WTC11 (cell line): ENCODE data around the gene SPEM3. TPM values are rescaled to one million over a fixed set of nuclear protein-coding genes. Genes with fewer than 3 reads are reported as not detected.

Source experiments
- ATAC-seq: fragments of 200-7000 bp; cut with Tn5 transposase; 2 replicates; pipeline ENCODE4 v1.10.0; 2021; ENCODE audit warnings: mild to moderate bottlenecking, moderate library complexity
- CTCF ChIA-PET: fragments of 300-600 bp; sonication (Branson Sonifier 250); formaldehyde crosslinking; loops from one replicate; lab custom pipeline; 2021; ENCODE audit warnings: antibody characterized with exemption; lab: Charles Lee
- POLR2A ChIA-PET: fragments of 350-600 bp; sonication (Branson Sonifier 250); formaldehyde crosslinking; loops from one replicate; lab custom pipeline; 2021; ENCODE audit warnings: antibody characterized with exemption; lab: Charles Lee
- DNase-seq: peaks from one replicate; pipeline ENCODE4 v3.0.0; 2021; ENCODE audit warnings: low spot score
- H3K27ac Mint-ChIP-seq: 2 replicates; pipeline ENCODE4 v1.8.0; 2021; ENCODE audit warnings: mixed read lengths
- H3K27me3 Mint-ChIP-seq: 2 replicates; pipeline ENCODE4 v1.8.0; 2021; ENCODE audit warnings: low read depth, mild to moderate bottlenecking, moderate library complexity, mixed read lengths
- H3K36me3 Mint-ChIP-seq: 2 replicates; pipeline ENCODE4 v1.8.0; 2021; ENCODE audit warnings: mixed read lengths
- H3K4me1 Mint-ChIP-seq: 2 replicates; pipeline ENCODE4 v1.8.0; 2022; ENCODE audit warnings: mixed read lengths
- H3K4me3 Mint-ChIP-seq: 2 replicates; pipeline ENCODE4 v1.8.0; 2021; ENCODE audit warnings: mild to moderate bottlenecking, moderate library complexity, mixed read lengths
- H3K9me3 Mint-ChIP-seq: 2 replicates; pipeline ENCODE4 v1.8.0; 2021; ENCODE audit warnings: mixed read lengths
- ATF1 ChIP-seq: sonication (generic); formaldehyde crosslinking; IDR thresholded peaks from 2 replicates; pipeline ENCODE4 v1.8.1; 2023; ENCODE audit warnings: mild to moderate bottlenecking, moderate library complexity, missing genetic modification reagents
- KAT7 ChIP-seq: sonication (generic); formaldehyde crosslinking; IDR thresholded peaks from 2 replicates; pipeline ENCODE4 v1.8.1; 2023; ENCODE audit warnings: missing genetic modification reagents, mild to moderate bottlenecking, borderline replicate concordance
- MYBL2 ChIP-seq: sonication (generic); formaldehyde crosslinking; IDR thresholded peaks from 2 replicates; pipeline ENCODE4 v1.8.1; 2023; ENCODE audit warnings: mild to moderate bottlenecking, moderate library complexity, missing genetic modification reagents
- NFATC4 ChIP-seq: fragments of 250-450 bp; sonication (Bioruptor Pico); IDR thresholded peaks from 2 replicates; pipeline ENCODE4 v1.9.0; 2021; ENCODE audit warnings: mild to moderate bottlenecking
- ZNF138 ChIP-seq: sonication (generic); formaldehyde crosslinking; conservative IDR thresholded peaks from 2 replicates; pipeline ENCODE4 v1.8.1; 2022; ENCODE audit warnings: mild to moderate bottlenecking, moderate library complexity, missing genetic modification reagents
- ZNF232 ChIP-seq: sonication (generic); formaldehyde crosslinking; IDR thresholded peaks from 2 replicates; pipeline ENCODE4 v1.8.0; 2022; ENCODE audit warnings: mild to moderate bottlenecking, missing genetic modification reagents
- ZNF317 ChIP-seq: sonication (generic); formaldehyde crosslinking; IDR thresholded peaks from 2 replicates; pipeline ENCODE4 v1.8.1; 2023; ENCODE audit warnings: low read depth, mild to moderate bottlenecking, moderate library complexity, missing genetic modification reagents, borderline replicate concordance
- total RNA-seq: library from RNA; stranded (reverse); gene quantifications from 3 replicates; pipeline ENCODE4 v1.2.3, GENCODE V29; 2021
- TF ChIP-seq, protein P1 (sequence below): sonication (generic); formaldehyde crosslinking; IDR thresholded peaks from 2 replicates; pipeline ENCODE4 v1.8.1; 2022; ENCODE audit warnings: missing genetic modification reagents, borderline replicate concordance
- TF ChIP-seq, protein P2 (sequence below): sonication (generic); formaldehyde crosslinking; conservative IDR thresholded peaks from 2 replicates; pipeline ENCODE4 v1.8.1; 2022; ENCODE audit warnings: mild to moderate bottlenecking, missing genetic modification reagents
- TF ChIP-seq, protein P3 (sequence below): sonication (generic); formaldehyde crosslinking; IDR thresholded peaks from 2 replicates; pipeline ENCODE4 v1.8.1; 2023; ENCODE audit warnings: mild to moderate bottlenecking, missing genetic modification reagents, borderline replicate concordance
- TF ChIP-seq, protein P4 (sequence below): fragments of 250-450 bp; sonication (Bioruptor Pico); IDR thresholded peaks from 2 replicates; pipeline ENCODE4 v1.9.0; 2021; ENCODE audit warnings: mild to moderate bottlenecking
- TF ChIP-seq, protein P5 (sequence below): fragments of 250-450 bp; sonication (Bioruptor Pico); conservative IDR thresholded peaks from 2 replicates; pipeline ENCODE4 v1.9.0; 2021; ENCODE audit warnings: mild to moderate bottlenecking
- TF ChIP-seq, protein P6 (sequence below): sonication (generic); formaldehyde crosslinking; IDR thresholded peaks from 2 replicates; pipeline ENCODE4 v1.8.1; 2023; ENCODE audit warnings: mild to moderate bottlenecking, missing genetic modification reagents, moderate library complexity
- TF ChIP-seq, protein P7 (sequence below): sonication (generic); formaldehyde crosslinking; IDR thresholded peaks from 2 replicates; pipeline ENCODE4 v1.8.0; 2022; ENCODE audit warnings: mild to moderate bottlenecking, missing genetic modification reagents
- TF ChIP-seq, protein P8 (sequence below): fragments of 250-450 bp; sonication (Bioruptor Pico); IDR thresholded peaks from 2 replicates; pipeline ENCODE4 v1.9.0; 2021; ENCODE audit warnings: moderate library complexity, mild to moderate bottlenecking, inconsistent platforms, borderline replicate concordance
- TF ChIP-seq, protein P9 (sequence below): fragments of 250-450 bp; sonication (Bioruptor Pico); IDR thresholded peaks from 2 replicates; pipeline ENCODE4 v1.9.0; 2021; ENCODE audit warnings: mild to moderate bottlenecking
- TF ChIP-seq, protein P10 (sequence below): fragments of 200-600 bp; IDR thresholded peaks from 2 replicates; pipeline ENCODE4 v1.8.0; 2022; ENCODE audit warnings: antibody characterized with exemption

The SPEM3 gene
- total RNA-seq, 1 experiment from 2014 or later = not detected

DNA sequence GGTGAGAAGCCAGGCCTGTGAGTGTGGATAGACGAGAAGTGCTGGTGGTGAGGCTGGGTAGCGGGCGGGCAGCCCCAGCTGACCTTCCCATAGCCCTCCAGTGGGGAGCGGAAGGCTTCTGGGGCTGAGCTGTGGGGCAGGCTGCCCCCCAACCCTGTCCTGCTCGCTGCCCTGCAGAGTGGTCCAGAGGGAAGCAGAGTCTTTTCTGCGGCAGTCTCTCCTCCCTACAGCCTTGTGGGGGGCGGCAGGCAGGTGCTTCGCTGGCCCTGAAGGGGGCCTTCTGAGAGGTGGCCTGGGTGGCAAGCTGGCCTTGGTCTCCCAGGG lies 17.3 kb upstream of the SPEM3 start (continued):
- TF ChIP-seq, protein P1, sequence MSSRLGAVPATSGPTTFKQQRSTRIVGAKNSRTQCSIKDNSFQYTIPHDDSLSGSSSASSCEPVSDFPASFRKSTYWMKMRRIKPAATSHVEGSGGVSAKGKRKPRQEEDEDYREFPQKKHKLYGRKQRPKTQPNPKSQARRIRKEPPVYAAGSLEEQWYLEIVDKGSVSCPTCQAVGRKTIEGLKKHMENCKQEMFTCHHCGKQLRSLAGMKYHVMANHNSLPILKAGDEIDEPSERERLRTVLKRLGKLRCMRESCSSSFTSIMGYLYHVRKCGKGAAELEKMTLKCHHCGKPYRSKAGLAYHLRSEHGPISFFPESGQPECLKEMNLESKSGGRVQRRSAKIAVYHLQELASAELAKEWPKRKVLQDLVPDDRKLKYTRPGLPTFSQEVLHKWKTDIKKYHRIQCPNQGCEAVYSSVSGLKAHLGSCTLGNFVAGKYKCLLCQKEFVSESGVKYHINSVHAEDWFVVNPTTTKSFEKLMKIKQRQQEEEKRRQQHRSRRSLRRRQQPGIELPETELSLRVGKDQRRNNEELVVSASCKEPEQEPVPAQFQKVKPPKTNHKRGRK (CRISPR knock-in tag) = no peak
- no peak for TF ChIP-seq ATF1 (CRISPR knock-in tag)

DNA sequence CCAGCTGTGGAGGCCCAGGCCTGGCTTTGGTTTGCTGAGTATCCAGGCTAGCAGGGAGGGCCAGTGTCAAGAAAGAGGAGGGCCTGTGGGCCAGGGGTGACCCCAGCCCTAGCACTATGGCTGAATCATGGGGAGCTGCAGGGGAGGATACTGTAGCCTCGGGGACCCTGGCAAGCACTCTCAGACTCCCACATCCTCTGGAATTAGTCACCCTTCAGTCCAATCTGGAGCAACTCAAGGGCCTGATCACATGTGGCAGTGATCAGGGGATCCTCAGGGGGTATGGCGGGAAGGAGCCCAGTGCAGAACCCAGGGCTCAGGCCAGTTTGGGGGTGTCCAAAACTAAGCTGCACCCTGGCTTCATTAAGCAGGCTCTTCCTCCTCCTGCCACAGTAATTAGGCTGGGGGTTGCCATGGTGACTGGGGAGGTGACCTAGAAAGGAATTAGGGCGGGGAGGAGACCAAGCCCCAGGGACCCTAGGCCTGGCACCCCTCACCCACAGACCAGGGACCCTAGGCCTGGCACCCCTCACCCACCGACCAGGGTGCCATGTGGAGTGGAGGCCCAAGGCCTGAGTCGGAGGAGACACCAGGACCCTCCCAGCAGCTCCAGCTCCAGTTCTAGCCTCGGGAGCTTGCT lies 15.2 kb upstream of the SPEM3 start:
- ATAC-seq (no peak), DNase-seq (no peak)
- H3K4me1 Mint-ChIP-seq = peaks cover 17% of the 10 kb centered on the region
- no peaks in the 10 kb centered on the region for H3K9me3 Mint-ChIP-seq
- H3K4me3 Mint-ChIP-seq = no peak overlapping the region
- H3K27me3 Mint-ChIP-seq = no peaks in the 10 kb centered on the region
- H3K36me3 Mint-ChIP-seq = peaks cover 33% of the 10 kb centered on the region
- ChIA-PET CTCF (interaction anchor here (1.1 to 1.6 kb wide), 3 partner anchors 20 to 147 kb away, joined by 3 to 6 read pairs (median 3); partner anchors contain the start of gene PLSCR3), POLR2A (interaction anchor here (0.8 to 1.2 kb wide), 2 partner anchors 10 kb away, joined by 3 to 4 read pairs; partner anchors contain the start of gene TMEM256)
- no peak overlapping the region for H3K27ac Mint-ChIP-seq
- TF ChIP-seq, protein P2, sequence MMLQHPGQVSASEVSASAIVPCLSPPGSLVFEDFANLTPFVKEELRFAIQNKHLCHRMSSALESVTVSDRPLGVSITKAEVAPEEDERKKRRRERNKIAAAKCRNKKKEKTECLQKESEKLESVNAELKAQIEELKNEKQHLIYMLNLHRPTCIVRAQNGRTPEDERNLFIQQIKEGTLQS (CRISPR knock-in tag) = no peak
- TF ChIP-seq, protein P3, sequence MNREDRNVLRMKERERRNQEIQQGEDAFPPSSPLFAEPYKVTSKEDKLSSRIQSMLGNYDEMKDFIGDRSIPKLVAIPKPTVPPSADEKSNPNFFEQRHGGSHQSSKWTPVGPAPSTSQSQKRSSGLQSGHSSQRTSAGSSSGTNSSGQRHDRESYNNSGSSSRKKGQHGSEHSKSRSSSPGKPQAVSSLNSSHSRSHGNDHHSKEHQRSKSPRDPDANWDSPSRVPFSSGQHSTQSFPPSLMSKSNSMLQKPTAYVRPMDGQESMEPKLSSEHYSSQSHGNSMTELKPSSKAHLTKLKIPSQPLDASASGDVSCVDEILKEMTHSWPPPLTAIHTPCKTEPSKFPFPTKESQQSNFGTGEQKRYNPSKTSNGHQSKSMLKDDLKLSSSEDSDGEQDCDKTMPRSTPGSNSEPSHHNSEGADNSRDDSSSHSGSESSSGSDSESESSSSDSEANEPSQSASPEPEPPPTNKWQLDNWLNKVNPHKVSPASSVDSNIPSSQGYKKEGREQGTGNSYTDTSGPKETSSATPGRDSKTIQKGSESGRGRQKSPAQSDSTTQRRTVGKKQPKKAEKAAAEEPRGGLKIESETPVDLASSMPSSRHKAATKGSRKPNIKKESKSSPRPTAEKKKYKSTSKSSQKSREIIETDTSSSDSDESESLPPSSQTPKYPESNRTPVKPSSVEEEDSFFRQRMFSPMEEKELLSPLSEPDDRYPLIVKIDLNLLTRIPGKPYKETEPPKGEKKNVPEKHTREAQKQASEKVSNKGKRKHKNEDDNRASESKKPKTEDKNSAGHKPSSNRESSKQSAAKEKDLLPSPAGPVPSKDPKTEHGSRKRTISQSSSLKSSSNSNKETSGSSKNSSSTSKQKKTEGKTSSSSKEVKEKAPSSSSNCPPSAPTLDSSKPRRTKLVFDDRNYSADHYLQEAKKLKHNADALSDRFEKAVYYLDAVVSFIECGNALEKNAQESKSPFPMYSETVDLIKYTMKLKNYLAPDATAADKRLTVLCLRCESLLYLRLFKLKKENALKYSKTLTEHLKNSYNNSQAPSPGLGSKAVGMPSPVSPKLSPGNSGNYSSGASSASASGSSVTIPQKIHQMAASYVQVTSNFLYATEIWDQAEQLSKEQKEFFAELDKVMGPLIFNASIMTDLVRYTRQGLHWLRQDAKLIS (CRISPR knock-in tag) = no peak
- TF ChIP-seq MYBL2 (CRISPR knock-in tag) (no peak), ZNF138 (CRISPR knock-in tag) (no peak), ZNF232 (CRISPR knock-in tag) (no peak), NFATC4 (CRISPR knock-in tag) (no peak), KAT7 (CRISPR knock-in tag) (no peak), ZNF317 (CRISPR knock-in tag) (no peak)
- TF ChIP-seq, protein P4, sequence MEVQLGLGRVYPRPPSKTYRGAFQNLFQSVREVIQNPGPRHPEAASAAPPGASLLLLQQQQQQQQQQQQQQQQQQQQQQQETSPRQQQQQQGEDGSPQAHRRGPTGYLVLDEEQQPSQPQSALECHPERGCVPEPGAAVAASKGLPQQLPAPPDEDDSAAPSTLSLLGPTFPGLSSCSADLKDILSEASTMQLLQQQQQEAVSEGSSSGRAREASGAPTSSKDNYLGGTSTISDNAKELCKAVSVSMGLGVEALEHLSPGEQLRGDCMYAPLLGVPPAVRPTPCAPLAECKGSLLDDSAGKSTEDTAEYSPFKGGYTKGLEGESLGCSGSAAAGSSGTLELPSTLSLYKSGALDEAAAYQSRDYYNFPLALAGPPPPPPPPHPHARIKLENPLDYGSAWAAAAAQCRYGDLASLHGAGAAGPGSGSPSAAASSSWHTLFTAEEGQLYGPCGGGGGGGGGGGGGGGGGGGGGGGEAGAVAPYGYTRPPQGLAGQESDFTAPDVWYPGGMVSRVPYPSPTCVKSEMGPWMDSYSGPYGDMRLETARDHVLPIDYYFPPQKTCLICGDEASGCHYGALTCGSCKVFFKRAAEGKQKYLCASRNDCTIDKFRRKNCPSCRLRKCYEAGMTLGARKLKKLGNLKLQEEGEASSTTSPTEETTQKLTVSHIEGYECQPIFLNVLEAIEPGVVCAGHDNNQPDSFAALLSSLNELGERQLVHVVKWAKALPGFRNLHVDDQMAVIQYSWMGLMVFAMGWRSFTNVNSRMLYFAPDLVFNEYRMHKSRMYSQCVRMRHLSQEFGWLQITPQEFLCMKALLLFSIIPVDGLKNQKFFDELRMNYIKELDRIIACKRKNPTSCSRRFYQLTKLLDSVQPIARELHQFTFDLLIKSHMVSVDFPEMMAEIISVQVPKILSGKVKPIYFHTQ = no peak
- TF ChIP-seq, protein P5, sequence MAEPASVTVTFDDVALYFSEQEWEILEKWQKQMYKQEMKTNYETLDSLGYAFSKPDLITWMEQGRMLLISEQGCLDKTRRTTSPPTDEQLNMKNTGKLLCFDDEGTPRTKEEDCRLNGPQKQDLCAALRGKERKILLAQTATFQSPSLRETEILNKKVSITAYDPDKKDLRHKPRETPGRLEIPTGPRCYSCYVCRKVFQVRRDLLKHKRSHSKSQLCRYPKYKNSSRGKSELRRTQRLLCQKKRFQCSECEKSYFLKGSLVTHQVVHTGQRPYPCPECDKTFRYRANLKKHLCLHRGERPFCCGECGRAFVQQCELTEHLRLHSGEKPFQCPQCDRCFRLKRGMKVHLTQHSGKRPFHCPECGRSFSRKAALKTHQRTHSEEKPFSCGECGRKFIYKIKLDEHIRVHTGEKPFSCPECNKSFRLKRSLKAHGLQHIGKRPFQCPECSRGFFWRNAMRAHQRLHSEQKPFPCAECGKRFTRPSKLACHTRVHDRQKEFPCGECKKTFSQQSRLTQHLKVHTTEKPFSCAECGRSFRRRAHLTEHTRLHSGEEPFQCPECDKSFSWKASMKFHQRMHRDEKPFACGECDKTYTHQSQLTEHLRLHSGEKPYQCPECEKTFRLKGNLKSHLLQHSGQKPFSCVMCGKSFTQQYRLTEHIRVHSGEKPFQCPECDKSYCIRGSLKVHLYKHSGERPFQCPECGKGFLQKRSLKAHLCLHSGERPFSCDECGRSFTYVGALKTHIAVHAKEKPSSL (CRISPR knock-in tag) = no peak
- TF ChIP-seq, protein P6, sequence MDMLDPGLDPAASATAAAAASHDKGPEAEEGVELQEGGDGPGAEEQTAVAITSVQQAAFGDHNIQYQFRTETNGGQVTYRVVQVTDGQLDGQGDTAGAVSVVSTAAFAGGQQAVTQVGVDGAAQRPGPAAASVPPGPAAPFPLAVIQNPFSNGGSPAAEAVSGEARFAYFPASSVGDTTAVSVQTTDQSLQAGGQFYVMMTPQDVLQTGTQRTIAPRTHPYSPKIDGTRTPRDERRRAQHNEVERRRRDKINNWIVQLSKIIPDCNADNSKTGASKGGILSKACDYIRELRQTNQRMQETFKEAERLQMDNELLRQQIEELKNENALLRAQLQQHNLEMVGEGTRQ (CRISPR knock-in tag) = no peak
- TF ChIP-seq, protein P7, sequence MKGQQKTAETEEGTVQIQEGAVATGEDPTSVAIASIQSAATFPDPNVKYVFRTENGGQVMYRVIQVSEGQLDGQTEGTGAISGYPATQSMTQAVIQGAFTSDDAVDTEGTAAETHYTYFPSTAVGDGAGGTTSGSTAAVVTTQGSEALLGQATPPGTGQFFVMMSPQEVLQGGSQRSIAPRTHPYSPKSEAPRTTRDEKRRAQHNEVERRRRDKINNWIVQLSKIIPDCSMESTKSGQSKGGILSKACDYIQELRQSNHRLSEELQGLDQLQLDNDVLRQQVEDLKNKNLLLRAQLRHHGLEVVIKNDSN = no peak
- TF ChIP-seq, protein P8, sequence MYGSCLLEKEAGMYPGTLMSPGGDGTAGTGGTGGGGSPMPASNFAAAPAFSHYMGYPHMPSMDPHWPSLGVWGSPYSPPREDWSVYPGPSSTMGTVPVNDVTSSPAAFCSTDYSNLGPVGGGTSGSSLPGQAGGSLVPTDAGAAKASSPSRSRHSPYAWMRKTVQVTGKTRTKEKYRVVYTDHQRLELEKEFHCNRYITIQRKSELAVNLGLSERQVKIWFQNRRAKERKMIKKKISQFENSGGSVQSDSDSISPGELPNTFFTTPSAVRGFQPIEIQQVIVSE (CRISPR knock-in tag) = no peak
- TF ChIP-seq, protein P9, sequence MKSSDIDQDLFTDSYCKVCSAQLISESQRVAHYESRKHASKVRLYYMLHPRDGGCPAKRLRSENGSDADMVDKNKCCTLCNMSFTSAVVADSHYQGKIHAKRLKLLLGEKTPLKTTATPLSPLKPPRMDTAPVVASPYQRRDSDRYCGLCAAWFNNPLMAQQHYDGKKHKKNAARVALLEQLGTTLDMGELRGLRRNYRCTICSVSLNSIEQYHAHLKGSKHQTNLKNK (CRISPR knock-in tag) = no peak
- TF ChIP-seq, protein P10, sequence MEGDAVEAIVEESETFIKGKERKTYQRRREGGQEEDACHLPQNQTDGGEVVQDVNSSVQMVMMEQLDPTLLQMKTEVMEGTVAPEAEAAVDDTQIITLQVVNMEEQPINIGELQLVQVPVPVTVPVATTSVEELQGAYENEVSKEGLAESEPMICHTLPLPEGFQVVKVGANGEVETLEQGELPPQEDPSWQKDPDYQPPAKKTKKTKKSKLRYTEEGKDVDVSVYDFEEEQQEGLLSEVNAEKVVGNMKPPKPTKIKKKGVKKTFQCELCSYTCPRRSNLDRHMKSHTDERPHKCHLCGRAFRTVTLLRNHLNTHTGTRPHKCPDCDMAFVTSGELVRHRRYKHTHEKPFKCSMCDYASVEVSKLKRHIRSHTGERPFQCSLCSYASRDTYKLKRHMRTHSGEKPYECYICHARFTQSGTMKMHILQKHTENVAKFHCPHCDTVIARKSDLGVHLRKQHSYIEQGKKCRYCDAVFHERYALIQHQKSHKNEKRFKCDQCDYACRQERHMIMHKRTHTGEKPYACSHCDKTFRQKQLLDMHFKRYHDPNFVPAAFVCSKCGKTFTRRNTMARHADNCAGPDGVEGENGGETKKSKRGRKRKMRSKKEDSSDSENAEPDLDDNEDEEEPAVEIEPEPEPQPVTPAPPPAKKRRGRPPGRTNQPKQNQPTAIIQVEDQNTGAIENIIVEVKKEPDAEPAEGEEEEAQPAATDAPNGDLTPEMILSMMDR = no peak
